Measurements from ENCODE around the gene PDE6G.

DNA sequence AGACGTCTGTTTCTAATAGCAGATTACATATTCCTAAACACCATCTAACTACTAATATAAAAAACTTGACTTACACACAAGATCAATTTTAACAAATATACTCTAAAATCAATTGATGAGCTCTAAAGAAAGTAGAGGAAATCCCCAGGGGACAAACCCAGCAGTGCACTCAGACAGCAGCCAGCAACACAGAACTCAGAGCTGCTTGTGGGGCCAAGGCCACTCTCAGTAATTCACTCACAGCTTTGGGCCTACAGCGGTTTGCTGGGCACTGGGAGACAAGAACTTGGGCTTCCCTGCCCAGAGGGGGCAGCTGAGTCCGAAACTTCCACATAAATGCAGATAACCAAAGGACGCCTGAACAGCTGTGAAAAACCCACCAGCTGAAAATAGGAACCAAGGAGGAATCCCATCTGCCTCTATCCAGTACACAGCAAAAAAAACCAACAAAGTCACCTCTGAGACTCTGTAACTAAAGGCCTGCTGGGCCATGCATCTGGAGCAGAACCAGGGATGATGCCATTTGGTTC lies 40.9 kb downstream of the PDE6G start:
- no peak for TF ChIP-seq POLR2A (IDR thresholded peaks at IDR 0.05; ENCODE audit: low read depth, low read length)
- TF ChIP-seq, protein P1, sequence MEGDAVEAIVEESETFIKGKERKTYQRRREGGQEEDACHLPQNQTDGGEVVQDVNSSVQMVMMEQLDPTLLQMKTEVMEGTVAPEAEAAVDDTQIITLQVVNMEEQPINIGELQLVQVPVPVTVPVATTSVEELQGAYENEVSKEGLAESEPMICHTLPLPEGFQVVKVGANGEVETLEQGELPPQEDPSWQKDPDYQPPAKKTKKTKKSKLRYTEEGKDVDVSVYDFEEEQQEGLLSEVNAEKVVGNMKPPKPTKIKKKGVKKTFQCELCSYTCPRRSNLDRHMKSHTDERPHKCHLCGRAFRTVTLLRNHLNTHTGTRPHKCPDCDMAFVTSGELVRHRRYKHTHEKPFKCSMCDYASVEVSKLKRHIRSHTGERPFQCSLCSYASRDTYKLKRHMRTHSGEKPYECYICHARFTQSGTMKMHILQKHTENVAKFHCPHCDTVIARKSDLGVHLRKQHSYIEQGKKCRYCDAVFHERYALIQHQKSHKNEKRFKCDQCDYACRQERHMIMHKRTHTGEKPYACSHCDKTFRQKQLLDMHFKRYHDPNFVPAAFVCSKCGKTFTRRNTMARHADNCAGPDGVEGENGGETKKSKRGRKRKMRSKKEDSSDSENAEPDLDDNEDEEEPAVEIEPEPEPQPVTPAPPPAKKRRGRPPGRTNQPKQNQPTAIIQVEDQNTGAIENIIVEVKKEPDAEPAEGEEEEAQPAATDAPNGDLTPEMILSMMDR (conservative IDR thresholded peaks at IDR 0.05; ENCODE audit: low read depth, low read length) = no peak
- TF ChIP-seq, protein P2, sequence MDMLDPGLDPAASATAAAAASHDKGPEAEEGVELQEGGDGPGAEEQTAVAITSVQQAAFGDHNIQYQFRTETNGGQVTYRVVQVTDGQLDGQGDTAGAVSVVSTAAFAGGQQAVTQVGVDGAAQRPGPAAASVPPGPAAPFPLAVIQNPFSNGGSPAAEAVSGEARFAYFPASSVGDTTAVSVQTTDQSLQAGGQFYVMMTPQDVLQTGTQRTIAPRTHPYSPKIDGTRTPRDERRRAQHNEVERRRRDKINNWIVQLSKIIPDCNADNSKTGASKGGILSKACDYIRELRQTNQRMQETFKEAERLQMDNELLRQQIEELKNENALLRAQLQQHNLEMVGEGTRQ (IDR thresholded peaks at IDR 0.05; ENCODE audit: low read depth, low read length) = no peak
- TF ChIP-seq CHD1 (IDR thresholded peaks at IDR 0.05; ENCODE audit: low read depth, low read length) = no peak
- no peak for TF ChIP-seq CEBPB (IDR thresholded peaks at IDR 0.05; ENCODE audit: low read depth, low read length)
